Central memory CD8-positive, alpha-beta T cell (primary cell): ENCODE data around the gene ARMC2.
"Not testable (repeated sequence)": the region's sequence is repeated elsewhere in the genome, so short reads cannot be mapped to it uniquely, and the experiment has no call there.

Experiments used
- ATAC-seq: fragments of 150-1000 bp; cut with Tn5 transposase; replicated peaks from 2 replicates; pipeline ENCODE4 v1.10.0; 2022; ENCODE audit warnings: mild to moderate bottlenecking, moderate FRiP score, moderate number of reproducible peaks; ENCODE audit not compliant: poor library complexity, severe bottlenecking; ENCODE audit errors: extremely low read depth
- DNase-seq, 2 donors: peaks; one replicate each; pipeline ENCODE4 v3.0.0; 2021; ENCODE audit warnings: low spot score in 2 of 2
- H3K27ac Mint-ChIP-seq: one replicate; pipeline ENCODE4 v1.8.0; 2022; ENCODE audit warnings: low read depth, mild to moderate bottlenecking, moderate library complexity, mixed read lengths
- H3K27me3 Mint-ChIP-seq: one replicate; pipeline ENCODE4 v1.8.0; 2022; ENCODE audit warnings: mixed read lengths
- H3K36me3 Mint-ChIP-seq: one replicate; pipeline ENCODE4 v1.8.0; 2022; ENCODE audit warnings: mild to moderate bottlenecking, moderate library complexity, mixed read lengths; ENCODE audit not compliant: insufficient read depth
- H3K4me1 Mint-ChIP-seq: one replicate; pipeline ENCODE4 v1.8.0; 2022; ENCODE audit warnings: mixed read lengths
- H3K4me3 Mint-ChIP-seq: one replicate; pipeline ENCODE4 v1.8.0; 2022; ENCODE audit warnings: mild to moderate bottlenecking, moderate library complexity, mixed read lengths
- H3K9me3 Mint-ChIP-seq: one replicate; pipeline ENCODE4 v1.8.0; 2022; ENCODE audit warnings: mixed read lengths

ARMC2 gene

DNA sequence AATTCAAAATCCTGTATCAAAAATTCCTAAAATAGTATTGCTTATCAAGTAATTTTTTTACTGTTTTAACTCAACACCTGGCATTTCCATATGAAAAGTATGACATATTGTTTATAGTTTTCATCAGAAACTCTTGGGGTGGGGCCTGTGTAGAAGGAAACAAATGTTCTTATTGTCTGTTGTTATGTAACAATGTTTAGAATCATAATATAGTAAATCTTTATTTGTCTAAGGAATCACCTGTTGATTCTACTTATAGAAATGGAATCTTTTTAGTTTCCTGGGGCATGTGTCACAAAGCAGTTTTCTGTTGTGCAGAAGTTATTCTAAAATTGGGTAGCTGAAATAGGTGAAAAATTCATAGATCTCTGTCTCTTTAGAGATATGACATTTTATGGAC, 4.9 kb downstream of the ARMC2 start:
- DNase-seq, result no peak
- H3K27ac Mint-ChIP-seq, result no peak overlapping the region

DNA sequence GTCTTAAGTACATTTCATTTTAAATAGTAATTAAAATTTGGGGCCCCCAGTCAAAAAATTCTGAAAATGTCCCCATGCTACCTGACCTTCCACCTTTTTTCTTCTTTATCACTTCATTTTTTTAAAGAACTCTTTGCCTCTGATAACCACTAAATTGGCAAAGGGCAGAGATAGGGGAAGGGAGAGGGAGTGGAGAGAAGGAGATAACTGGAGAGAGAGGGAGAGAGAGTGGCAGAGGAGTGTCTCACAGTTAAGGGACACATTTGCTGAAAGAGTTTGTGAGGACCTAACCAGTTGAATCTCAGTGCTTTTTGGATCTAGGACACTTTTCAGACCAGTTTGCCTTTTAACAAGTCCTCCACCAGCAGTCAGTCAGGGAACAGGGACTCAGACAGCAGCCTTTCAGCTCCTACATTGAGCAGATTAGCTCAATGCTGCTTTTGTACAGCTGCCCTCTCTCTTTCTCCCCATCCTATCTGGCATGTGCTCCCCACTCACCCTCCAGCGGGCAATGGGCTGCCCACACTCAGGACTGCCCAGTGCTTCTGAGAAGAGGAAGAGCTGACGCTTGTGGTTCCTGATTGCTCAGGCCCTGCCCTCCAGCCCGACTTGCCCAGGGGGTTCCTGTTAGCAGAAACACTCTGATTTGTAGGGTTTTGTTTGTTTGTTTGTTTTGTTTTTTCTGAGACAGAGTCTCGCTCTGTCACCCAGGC, 14.4 kb downstream of the ARMC2 start:
- Mint-ChIP-seq H3K4me1 (peaks cover 7% of the 10 kb centered on the region), H3K4me3 (no peak overlapping the region), H3K9me3 (no peaks in the 10 kb centered on the region), H3K36me3 (peaks cover 14% of the 10 kb centered on the region), H3K27ac (peak overlapping the region; percentile 32), H3K27me3 (no peaks in the 10 kb centered on the region)
- DNase-seq, result no peak
- no peak for ATAC-seq

More for the DNA sequence above, 4.9 kb downstream of the ARMC2 start:
- no peak for ATAC-seq
- Mint-ChIP-seq H3K4me3 (no peak overlapping the region), H3K27me3 (no peaks in the 10 kb centered on the region), H3K4me1 (peaks cover 22% of the 10 kb centered on the region), H3K9me3 (no peaks in the 10 kb centered on the region), H3K36me3 (peaks cover 19% of the 10 kb centered on the region)

GRCh38 chr6:108865751-108866286, 17.6 kb downstream of the ARMC2 start:
- Mint-ChIP-seq H3K27ac (peak overlapping the region; percentile 59), H3K36me3 (peaks cover 15% of the 10 kb centered on the region), H3K4me1 (peaks cover 16% of the 10 kb centered on the region), H3K4me3 (peak overlapping the region; percentile 31)
- DNase-seq, H3K9me3 Mint-ChIP-seq, H3K27me3 Mint-ChIP-seq: not testable (repeated sequence)
- peak; percentile 40 for ATAC-seq

DNA sequence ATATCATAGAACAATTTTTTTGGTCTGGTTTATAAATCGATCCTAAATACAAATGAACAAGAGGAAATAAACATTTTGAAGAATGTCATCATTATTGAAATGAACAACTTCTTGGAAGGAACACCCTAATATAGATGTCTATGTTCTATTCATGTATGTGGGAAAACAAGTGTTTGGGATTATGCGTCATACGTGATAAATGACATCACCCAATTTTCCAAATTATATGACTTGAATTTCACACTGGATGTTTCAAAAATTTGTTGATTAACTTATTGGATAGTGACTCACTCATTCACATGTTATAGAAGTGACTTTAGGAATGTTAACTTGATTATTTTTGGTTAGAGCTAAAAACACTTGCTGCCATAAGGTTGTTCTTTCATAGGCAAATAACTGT, 18.6 kb downstream of the ARMC2 start:
- H3K27me3 Mint-ChIP-seq, result no peaks in the 10 kb centered on the region
- H3K27ac Mint-ChIP-seq, result no peak overlapping the region
- H3K9me3 Mint-ChIP-seq, result no peaks in the 10 kb centered on the region
- peaks cover 11% of the 10 kb centered on the region for H3K36me3 Mint-ChIP-seq
- no peak for ATAC-seq
- H3K4me1 Mint-ChIP-seq, result peaks cover 25% of the 10 kb centered on the region
- no peak overlapping the region for H3K4me3 Mint-ChIP-seq
- DNase-seq, result no peak

DNA sequence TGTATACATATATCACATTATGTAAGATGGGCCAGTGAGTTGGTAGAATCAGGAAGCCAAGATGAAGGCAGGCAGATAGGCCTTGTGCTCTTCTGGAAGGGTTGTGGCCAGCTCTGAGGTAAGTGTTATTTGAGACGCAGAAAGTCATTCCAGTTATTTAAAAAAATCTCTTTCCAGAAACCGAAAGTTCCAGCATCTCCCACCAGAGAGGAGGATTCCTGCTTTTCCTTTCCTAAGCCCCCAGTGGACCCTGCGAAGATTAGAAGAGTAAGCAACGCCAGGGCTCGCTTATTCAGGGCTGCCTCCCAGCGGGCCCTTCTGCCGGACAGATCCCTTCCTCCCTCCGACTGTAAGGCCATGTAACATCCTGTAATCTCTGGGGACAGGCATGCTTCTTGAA, 20.4 kb downstream of the ARMC2 start:
- Mint-ChIP-seq H3K27me3 (no peaks in the 10 kb centered on the region), H3K9me3 (no peaks in the 10 kb centered on the region), H3K36me3 (peaks cover 8% of the 10 kb centered on the region), H3K4me1 (peaks cover 38% of the 10 kb centered on the region), H3K27ac (no peak overlapping the region), H3K4me3 (no peak overlapping the region)
- ATAC-seq (no peak), DNase-seq (no peak)

- Mint-ChIP-seq H3K27me3 (no peaks in the 10 kb centered on the region), H3K27ac (peak overlapping the region; percentile 75), H3K4me1 (peaks cover 48% of the 10 kb centered on the region), H3K9me3 (no peaks in the 10 kb centered on the region), H3K4me3 (no peak overlapping the region), H3K36me3 (peaks cover 6% of the 10 kb centered on the region)
- ATAC-seq, result no peak
- no peak for DNase-seq
These were observed 21.7 kb downstream of the ARMC2 start for GRCh38 chr6:108869876-108870275.

DNA sequence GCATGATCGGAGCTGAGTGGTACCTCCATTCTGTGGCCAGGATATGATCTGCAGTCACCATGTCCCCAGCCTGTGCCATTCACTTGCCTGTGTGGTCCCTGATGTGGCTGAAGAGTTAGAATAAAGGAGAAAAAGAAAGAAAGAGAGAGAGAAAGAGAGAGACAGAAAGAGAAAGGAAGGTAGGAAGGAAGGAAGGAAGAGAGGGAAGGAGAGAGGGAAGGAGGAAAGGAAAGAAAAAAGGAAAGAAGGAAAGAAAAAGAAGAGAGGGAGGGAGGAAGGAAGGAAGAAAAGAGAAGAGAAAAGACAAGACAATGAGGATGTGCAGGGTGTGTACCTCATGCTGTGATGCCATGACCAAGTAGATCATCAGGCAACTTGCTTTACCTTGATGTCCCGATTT, 22.1 kb downstream of the ARMC2 start:
- Mint-ChIP-seq H3K27me3 (no peaks in the 10 kb centered on the region), H3K4me1 (peaks cover 52% of the 10 kb centered on the region)

GRCh38 chr6:108872141-108872557, 23.9 kb downstream of the ARMC2 start:
- peak overlapping the region; percentile 1 for H3K4me3 Mint-ChIP-seq
- no peaks in the 10 kb centered on the region for H3K27me3 Mint-ChIP-seq
- peak; percentile 74 for ATAC-seq
- peak in 1 of 2 donors; percentile 41 for DNase-seq
- H3K4me1 Mint-ChIP-seq, result peaks cover 49% of the 10 kb centered on the region
- H3K36me3 Mint-ChIP-seq, result peaks cover 6% of the 10 kb centered on the region
- peak overlapping the region; percentile 82 for H3K27ac Mint-ChIP-seq
- no peaks in the 10 kb centered on the region for H3K9me3 Mint-ChIP-seq

More for the DNA sequence above, 22.1 kb downstream of the ARMC2 start:
- Mint-ChIP-seq H3K9me3 (no peaks in the 10 kb centered on the region), H3K27ac (peak overlapping the region; percentile 75), H3K36me3 (peaks cover 6% of the 10 kb centered on the region), H3K4me3 (no peak overlapping the region)
- no peak for DNase-seq
- no peak for ATAC-seq

DNA sequence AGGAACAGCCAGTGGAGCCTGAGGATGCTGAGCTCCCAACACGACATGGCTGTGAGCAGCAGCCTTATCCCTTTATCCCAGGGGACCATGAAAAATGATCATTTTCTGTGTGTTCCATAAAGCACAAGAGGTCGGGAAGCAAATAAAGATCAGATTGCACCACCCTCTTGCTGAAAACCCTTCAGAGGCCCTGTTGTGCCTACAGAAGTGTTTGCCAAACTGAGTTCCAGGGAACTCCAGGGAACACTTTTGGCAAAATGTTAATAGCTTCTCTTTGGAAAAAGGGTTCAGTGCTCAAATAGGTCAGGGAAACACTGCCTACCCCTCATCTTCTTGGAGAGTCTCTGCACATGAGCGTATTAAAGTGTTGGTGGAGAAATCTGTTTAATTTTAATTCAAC, 24.4 kb downstream of the ARMC2 start:
- H3K36me3 Mint-ChIP-seq, result peaks cover 6% of the 10 kb centered on the region
- H3K4me3 Mint-ChIP-seq, result peak overlapping the region; percentile 1
- H3K27me3 Mint-ChIP-seq, result no peaks in the 10 kb centered on the region
- H3K4me1 Mint-ChIP-seq, result peaks cover 49% of the 10 kb centered on the region
- no peak for ATAC-seq
- DNase-seq, result no peak
- no peaks in the 10 kb centered on the region for H3K9me3 Mint-ChIP-seq
- peak overlapping the region; percentile 82 for H3K27ac Mint-ChIP-seq

DNA sequence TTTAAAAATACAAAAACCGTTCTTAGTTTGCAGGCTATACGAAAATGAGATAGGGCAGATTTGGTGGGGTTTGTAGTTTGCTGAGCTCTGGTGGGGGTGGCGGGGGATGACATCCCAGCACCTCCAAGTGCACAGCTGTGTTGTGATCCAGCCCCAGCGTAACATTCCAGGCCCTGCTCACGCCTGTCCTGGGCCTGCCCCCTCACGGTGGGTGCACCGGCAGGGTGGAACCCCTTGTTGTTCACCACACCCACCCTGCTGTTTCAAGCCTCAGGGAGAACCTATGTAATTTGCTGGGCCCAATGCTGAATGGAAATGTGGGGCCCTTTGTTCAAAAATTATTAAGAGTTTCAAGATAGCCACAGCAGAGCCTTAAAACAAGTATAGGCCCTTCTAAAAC, 25.0 kb downstream of the ARMC2 start:
- no peaks in the 10 kb centered on the region for H3K9me3 Mint-ChIP-seq
- peaks cover 6% of the 10 kb centered on the region for H3K36me3 Mint-ChIP-seq
- no peak for ATAC-seq
- no peak overlapping the region for H3K4me3 Mint-ChIP-seq
- no peak for DNase-seq
- no peaks in the 10 kb centered on the region for H3K27me3 Mint-ChIP-seq
- H3K4me1 Mint-ChIP-seq, result peaks cover 49% of the 10 kb centered on the region
- peak overlapping the region; percentile 96 for H3K27ac Mint-ChIP-seq

DNA sequence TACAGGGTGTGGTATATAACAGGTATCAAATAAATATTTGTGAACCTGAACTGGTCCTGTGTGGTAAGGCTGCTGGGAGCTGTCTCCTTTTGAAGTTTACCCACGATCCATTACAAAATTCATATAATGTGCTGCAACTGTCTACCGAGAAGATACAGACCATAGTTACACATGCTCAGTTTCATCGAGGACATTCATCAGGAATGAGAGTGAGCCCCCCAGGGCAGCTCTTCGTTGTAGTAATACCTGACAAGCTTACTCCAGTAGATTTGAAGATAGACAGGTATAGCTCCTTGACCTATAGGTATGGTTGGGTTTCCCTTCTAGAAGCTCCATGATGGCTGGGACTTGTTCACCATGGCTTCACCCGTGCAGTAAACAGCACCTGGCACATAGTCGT, 25.7 kb downstream of the ARMC2 start:
- ATAC-seq (no peak), DNase-seq (no peak)
- Mint-ChIP-seq H3K9me3 (peaks cover under 1% of the 10 kb centered on the region), H3K4me1 (peaks cover 49% of the 10 kb centered on the region), H3K27ac (peak overlapping the region; percentile 96), H3K27me3 (no peaks in the 10 kb centered on the region), H3K36me3 (peaks cover 4% of the 10 kb centered on the region), H3K4me3 (peak overlapping the region; percentile 63)

DNA sequence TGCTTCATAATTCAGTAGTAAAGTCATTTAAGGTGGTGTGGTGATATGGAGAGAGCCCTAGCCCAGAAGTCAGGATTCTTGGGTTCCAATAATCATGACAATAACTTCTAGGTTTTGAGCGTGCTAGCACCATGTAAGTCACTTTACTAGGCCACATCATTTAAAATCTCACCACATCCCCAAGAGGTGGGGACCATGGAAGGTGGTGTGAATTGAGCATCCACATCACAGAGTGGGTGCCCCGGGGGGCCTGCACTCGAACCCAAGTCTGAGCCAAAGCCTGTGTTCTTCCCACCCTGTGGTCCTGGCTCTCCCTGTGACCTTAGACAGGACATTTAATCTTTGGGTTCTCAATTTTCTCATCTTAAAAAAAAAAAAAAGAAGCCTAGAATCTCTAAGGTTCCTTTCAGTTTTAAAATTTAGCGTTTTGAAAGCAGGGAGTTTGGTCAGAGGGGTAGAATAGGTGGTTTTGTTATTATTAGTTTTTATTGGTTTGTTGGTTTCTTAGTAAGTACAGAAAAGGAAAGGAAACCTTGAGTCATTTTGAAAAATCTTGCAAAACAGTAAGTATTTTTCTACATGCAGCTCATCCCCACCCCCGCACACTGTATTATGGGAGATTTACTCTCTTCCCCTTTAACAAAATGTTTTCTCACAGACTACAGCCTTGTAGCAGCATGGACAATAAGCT, 26.4 kb downstream of the ARMC2 start:
- H3K4me1 Mint-ChIP-seq, result peaks cover 49% of the 10 kb centered on the region
- DNase-seq, result peak in 1 of 2 donors; percentile 41
- H3K4me3 Mint-ChIP-seq, result peak overlapping the region; percentile 63
- peak; percentile 75 for ATAC-seq
- no peaks in the 10 kb centered on the region for H3K27me3 Mint-ChIP-seq
- peak overlapping the region; percentile 96 for H3K27ac Mint-ChIP-seq
- H3K36me3 Mint-ChIP-seq, result peaks cover 4% of the 10 kb centered on the region
- H3K9me3 Mint-ChIP-seq, result peaks cover 5% of the 10 kb centered on the region

GRCh38 chr6:108875161-108875555, 26.9 kb downstream of the ARMC2 start:
- peaks cover 4% of the 10 kb centered on the region for H3K36me3 Mint-ChIP-seq
- peak overlapping the region; percentile 63 for H3K4me3 Mint-ChIP-seq

More at GRCh38 chr6:108875161-108875555, 26.9 kb downstream of the ARMC2 start:
- H3K4me1 Mint-ChIP-seq, result peaks cover 47% of the 10 kb centered on the region
- peaks cover 5% of the 10 kb centered on the region for H3K9me3 Mint-ChIP-seq
- peak overlapping the region; percentile 96 for H3K27ac Mint-ChIP-seq
- DNase-seq (no peak), ATAC-seq (no peak)
- H3K27me3 Mint-ChIP-seq, result no peaks in the 10 kb centered on the region
